Neural progenitor cell (in vitro differentiated cells): ENCODE measurements around the gene ZSCAN32. TPM values are rescaled to one million over a fixed set of nuclear protein-coding genes. Genes with fewer than 3 reads are reported as not detected.

Experiments used
- DNase-seq: peaks from one replicate; pipeline ENCODE4 v3.0.0-alpha.2; 2016; ENCODE audit warnings: low spot score
- H2AFZ ChIP-seq: fragments of 200-600 bp; sonication (generic); replicated peaks from 2 replicates; pipeline ENCODE4 v1.6.1; 2016; ENCODE audit warnings: antibody characterized with exemption
- H3F3A ChIP-seq: fragments of 200-600 bp; sonication (generic); 2 replicates; pipeline ENCODE4 v1.6.1; 2016; ENCODE audit warnings: antibody characterized with exemption, low read depth
- H3K27ac ChIP-seq: fragments of 200-600 bp; sonication (generic); 2 replicates; pipeline ENCODE4 v1.5.1; 2016; ENCODE audit warnings: mild to moderate bottlenecking
- H3K27me3 ChIP-seq: fragments of 200-600 bp; sonication (generic); 2 replicates; pipeline ENCODE4 v1.6.1; 2016; ENCODE audit warnings: mild to moderate bottlenecking, moderate library complexity
- H3K36me3 ChIP-seq: fragments of 200-600 bp; sonication (generic); 2 replicates; pipeline ENCODE4 v1.5.1; 2016
- H3K4me1 ChIP-seq: fragments of 200-600 bp; sonication (generic); 2 replicates; pipeline ENCODE4 v1.6.1; 2016; ENCODE audit warnings: mixed run types
- H3K4me2 ChIP-seq: fragments of 200-600 bp; sonication (generic); 2 replicates; pipeline ENCODE4 v1.6.1; 2016
- H3K4me3 ChIP-seq: fragments of 200-600 bp; sonication (generic); 2 replicates; pipeline ENCODE4 v1.5.1; 2016
- H3K79me2 ChIP-seq: fragments of 200-600 bp; sonication (generic); 2 replicates; pipeline ENCODE4 v1.6.1; 2016; ENCODE audit warnings: low read depth
- H3K9ac ChIP-seq: fragments of 200-600 bp; sonication (generic); 2 replicates; pipeline ENCODE4 v1.6.1; 2016
- H3K9me3 ChIP-seq: fragments of 200-600 bp; sonication (generic); 2 replicates; pipeline ENCODE4 v1.5.1; 2016; ENCODE audit warnings: low read depth
- H4K20me1 ChIP-seq: fragments of 200-600 bp; sonication (generic); 2 replicates; pipeline ENCODE4 v1.6.1; 2016; ENCODE audit warnings: low read depth
- H3K27ac Mint-ChIP-seq: 3 replicates; pipeline ENCODE4 v1.8.0; 2021; ENCODE audit warnings: mixed read lengths
- H3K27me3 Mint-ChIP-seq: 2 replicates; pipeline ENCODE4 v1.8.0; 2022; ENCODE audit warnings: low read depth, mild to moderate bottlenecking, inconsistent platforms, moderate library complexity, mixed read lengths; ENCODE audit not compliant: insufficient read depth
- H3K36me3 Mint-ChIP-seq: 3 replicates; pipeline ENCODE4 v1.8.0; 2021; ENCODE audit warnings: mixed read lengths
- H3K4me1 Mint-ChIP-seq: 3 replicates; pipeline ENCODE4 v1.8.0; 2021; ENCODE audit warnings: mixed read lengths
- H3K4me3 Mint-ChIP-seq: 3 replicates; pipeline ENCODE4 v1.8.0; 2021; ENCODE audit warnings: mild to moderate bottlenecking, moderate library complexity, mixed read lengths
- H3K9me3 Mint-ChIP-seq: 3 replicates; pipeline ENCODE4 v1.8.0; 2020; ENCODE audit warnings: mixed read lengths
- CTCF ChIP-seq: fragments of 200-600 bp; sonication (generic); IDR thresholded peaks from 2 replicates; pipeline ENCODE4 v1.5.1; 2017; ENCODE audit warnings: antibody characterized with exemption, mild to moderate bottlenecking
- EZH2 ChIP-seq: fragments of 200-600 bp; sonication (generic); IDR thresholded peaks from 2 replicates; pipeline ENCODE4 v1.6.1; 2017; ENCODE audit warnings: antibody characterized with exemption, mild to moderate bottlenecking, moderate library complexity
- EZH2phosphoT487 ChIP-seq: fragments of 200-600 bp; sonication (generic); IDR thresholded peaks from 2 replicates; pipeline ENCODE4 v1.6.1; 2017; ENCODE audit warnings: antibody characterized with exemption
- total RNA-seq: library from RNA; depleted of rRNA; stranded (reverse); fragments of >200 nt; gene quantifications from 2 replicates; pipeline ENCODE4 v1.2.3, GENCODE V29; 2015; ENCODE audit warnings: low replicate concordance

ZSCAN32 gene
- total RNA-seq, 1 donor from 2014 or later = 15.8 TPM

GRCh38 chr16:3362931-3363330 is 37.9 kb downstream of the ZSCAN32 start:
- Mint-ChIP-seq H3K36me3 (no peaks in the 10 kb centered on the region), H3K4me1 (no peaks in the 10 kb centered on the region), H3K4me3 (no peak overlapping the region), H3K27ac (no peak overlapping the region), H3K9me3 (peaks cover 7% of the 10 kb centered on the region), H3K27me3 (peaks cover 6% of the 10 kb centered on the region)
- Histone ChIP-seq H3K4me1 (no peaks in the 10 kb centered on the region), H3K9me3 (no peaks in the 10 kb centered on the region), H3K4me3 (no peak overlapping the region), H3K79me2 (no peaks in the 10 kb centered on the region), H3F3A (no peaks in the 10 kb centered on the region), H3K4me2 (no peak overlapping the region), H3K27me3 (peaks cover 5% of the 10 kb centered on the region), H3K9ac (no peak overlapping the region), H4K20me1 (no peaks in the 10 kb centered on the region), H3K36me3 (no peaks in the 10 kb centered on the region), H3K27ac (no peak overlapping the region), H2AFZ (no peak overlapping the region)
- DNase-seq = no peak
- TF ChIP-seq CTCF = no peak
- no peak for TF ChIP-seq EZH2
- no peak for TF ChIP-seq EZH2phosphoT487

GRCh38 chr16:3358871-3359270 is 41.9 kb downstream of the ZSCAN32 start:
- Histone ChIP-seq H3K9ac (no peak overlapping the region), H3K4me2 (no peak overlapping the region), H3K79me2 (no peaks in the 10 kb centered on the region), H3K36me3 (no peaks in the 10 kb centered on the region), H3K9me3 (no peaks in the 10 kb centered on the region), H3K27me3 (peaks cover 5% of the 10 kb centered on the region), H3K27ac (no peak overlapping the region), H3K4me1 (no peaks in the 10 kb centered on the region), H3F3A (no peaks in the 10 kb centered on the region), H3K4me3 (no peak overlapping the region), H2AFZ (no peak overlapping the region), H4K20me1 (no peaks in the 10 kb centered on the region)
- no peak overlapping the region for H3K27ac Mint-ChIP-seq
- H3K9me3 Mint-ChIP-seq = peaks cover 5% of the 10 kb centered on the region
- TF ChIP-seq EZH2 (no peak), CTCF (no peak), EZH2phosphoT487 (no peak)
- H3K36me3 Mint-ChIP-seq = no peaks in the 10 kb centered on the region
- H3K4me1 Mint-ChIP-seq = no peaks in the 10 kb centered on the region
- peaks cover 4% of the 10 kb centered on the region for H3K27me3 Mint-ChIP-seq
- no peak overlapping the region for H3K4me3 Mint-ChIP-seq
- no peak for DNase-seq

DNA sequence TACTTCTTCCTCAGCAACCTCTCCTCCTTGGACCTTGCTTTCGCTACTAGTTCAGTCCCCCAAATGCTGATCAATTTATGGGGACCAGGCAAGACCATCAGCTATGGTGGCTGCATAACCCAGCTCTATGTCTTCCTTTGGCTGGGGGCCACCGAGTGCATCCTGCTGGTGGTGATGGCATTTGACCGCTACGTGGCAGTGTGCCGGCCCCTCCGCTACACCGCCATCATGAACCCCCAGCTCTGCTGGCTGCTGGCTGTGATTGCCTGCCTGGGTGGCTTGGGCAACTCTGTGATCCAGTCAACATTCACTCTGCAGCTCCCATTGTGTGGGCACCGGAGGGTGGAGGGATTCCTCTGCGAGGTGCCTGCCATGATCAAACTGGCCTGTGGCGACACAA is 44.7 kb downstream of the ZSCAN32 start:
- H3F3A ChIP-seq = no peaks in the 10 kb centered on the region
- H3K27ac Mint-ChIP-seq = no peak overlapping the region
- no peak overlapping the region for H2AFZ ChIP-seq
- no peak overlapping the region for H3K9ac ChIP-seq
- peaks cover 5% of the 10 kb centered on the region for H3K27me3 ChIP-seq
- H3K4me2 ChIP-seq = no peak overlapping the region
- no peak overlapping the region for H3K4me3 ChIP-seq
- H3K27me3 Mint-ChIP-seq = peaks cover 4% of the 10 kb centered on the region
- H3K4me1 Mint-ChIP-seq = no peaks in the 10 kb centered on the region
- no peak for DNase-seq
- no peaks in the 10 kb centered on the region for H3K9me3 ChIP-seq
- H4K20me1 ChIP-seq = no peaks in the 10 kb centered on the region
- H3K9me3 Mint-ChIP-seq = peaks cover 5% of the 10 kb centered on the region
- no peaks in the 10 kb centered on the region for H3K36me3 ChIP-seq
- H3K4me1 ChIP-seq = no peaks in the 10 kb centered on the region
- TF ChIP-seq EZH2 (no peak), CTCF (no peak), EZH2phosphoT487 (no peak)
- H3K79me2 ChIP-seq = no peaks in the 10 kb centered on the region
- no peak overlapping the region for H3K4me3 Mint-ChIP-seq
- no peak overlapping the region for H3K27ac ChIP-seq
- no peaks in the 10 kb centered on the region for H3K36me3 Mint-ChIP-seq

DNA sequence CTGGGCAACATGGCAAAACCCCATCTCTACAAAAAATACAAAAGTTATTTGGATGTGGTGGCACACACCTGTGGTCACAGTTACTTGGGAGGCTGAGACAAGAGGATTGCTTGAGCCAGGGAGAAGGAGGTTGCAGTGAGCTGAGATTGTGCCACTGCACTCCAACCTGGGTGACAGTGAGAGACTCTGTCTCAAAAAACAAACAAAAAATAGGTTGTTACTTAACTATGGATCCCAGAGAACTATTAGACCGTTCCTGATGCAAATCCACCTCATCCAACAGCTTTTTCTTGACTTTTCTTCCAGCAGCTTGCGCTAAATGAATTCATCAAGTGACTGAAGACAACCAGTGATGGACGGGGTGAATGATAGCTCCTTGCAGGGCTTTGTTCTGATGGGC is 45.2 kb downstream of the ZSCAN32 start, which contains the start of gene OR2C1:
OR2C1 (plus strand) TSS at position 301 of the 400 bp plus-strand sequence; CDS start at position 353, 52 bp downstream.
- Mint-ChIP-seq H3K4me1 (no peaks in the 10 kb centered on the region), H3K27me3 (peaks cover 4% of the 10 kb centered on the region), H3K4me3 (no peak within 1 kb of the TSS), H3K36me3 (no peaks in the 10 kb centered on the region), H3K27ac (no peak within 1 kb of the TSS), H3K9me3 (peaks cover 5% of the 10 kb centered on the region)
- no peak for DNase-seq
- Histone ChIP-seq H3F3A (no peaks in the 10 kb centered on the region), H3K9ac (no peak within 1 kb of the TSS), H3K27me3 (peaks cover 5% of the 10 kb centered on the region), H2AFZ (no peak within 1 kb of the TSS), H3K4me1 (no peaks in the 10 kb centered on the region), H3K4me2 (no peak within 1 kb of the TSS), H3K36me3 (no peaks in the 10 kb centered on the region), H3K27ac (no peak within 1 kb of the TSS), H3K9me3 (no peaks in the 10 kb centered on the region), H3K4me3 (no peak within 1 kb of the TSS), H3K79me2 (no peaks in the 10 kb centered on the region), H4K20me1 (no peaks in the 10 kb centered on the region)
- TF ChIP-seq EZH2 = no peak
- no peak for TF ChIP-seq CTCF
- no peak for TF ChIP-seq EZH2phosphoT487
